Measurements from ENCODE around the gene EEF1G. TPM values are rescaled to one million over a fixed set of nuclear protein-coding genes. Genes with fewer than 3 reads are reported as not detected.
A peak's percentile ranks its signal among the peaks of the same experiment; 100 is the strongest.
"Not testable (repeated sequence)": the region's sequence is repeated elsewhere in the genome, so short reads cannot be mapped to it uniquely, and the experiment has no call there.

Gene EEF1G
- total RNA-seq, 2 experiments from 2014 or later = 1,058 to 1,098 TPM

DNA sequence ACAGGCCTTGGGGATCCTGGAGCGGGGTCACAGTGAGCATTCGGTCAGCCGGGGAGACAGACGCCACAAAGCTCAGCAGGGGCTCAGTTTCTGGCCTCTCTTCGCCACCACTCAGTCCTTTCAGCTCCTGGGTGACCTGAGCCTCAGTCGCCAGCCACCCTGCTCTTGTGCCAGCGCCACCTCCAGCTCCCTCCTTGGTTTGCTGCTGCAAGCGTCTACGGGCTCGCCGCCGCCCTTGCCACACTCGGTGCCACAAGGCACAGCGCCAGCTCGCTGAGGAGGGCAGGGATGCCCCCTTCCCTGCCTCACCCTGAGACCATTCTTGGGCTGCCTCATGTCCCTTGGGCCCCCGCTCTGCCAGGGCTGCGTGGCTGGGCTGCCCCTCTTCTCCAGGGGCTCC is 1.5 kb upstream of the EEF1G start:
- ATAC-seq (no peak), DNase-seq (no peak)
- peak overlapping the region; percentile 99 for H3K4me3 Mint-ChIP-seq
- no peaks in the 10 kb centered on the region for H3K27me3 Mint-ChIP-seq (ENCODE audit: low read depth)
- peaks cover 66% of the 10 kb centered on the region for H3K36me3 Mint-ChIP-seq (ENCODE audit: low read depth)
- H3K27ac Mint-ChIP-seq = peak overlapping the region; percentile 97
- CTCF ChIA-PET = interaction anchor here (2.9 to 6.5 kb wide), 3 partner anchors 17 to 151 kb away, joined by 26 to 49 read pairs (median 36); partner anchors contain the start of gene TUT1
- H3K4me1 Mint-ChIP-seq (ENCODE audit: low read depth) = peaks cover 46% of the 10 kb centered on the region
- POLR2A ChIA-PET = interaction anchor here (0.6 to 3.9 kb wide), 12 partner anchors 10 to 279 kb away, joined by 3 to 58 read pairs (median 6); partner anchors contain the start of genes BSCL2, C11orf98, CSKMT and MTA2
- H3K9me3 Mint-ChIP-seq (ENCODE audit: insufficient read depth) = no peaks in the 10 kb centered on the region

GRCh38 chr11:62574363-62575071 is 826 bp upstream of the EEF1G start:
- Mint-ChIP-seq H3K27me3 (ENCODE audit: low read depth) (no peaks in the 10 kb centered on the region), H3K36me3 (ENCODE audit: low read depth) (peaks cover 72% of the 10 kb centered on the region), H3K9me3 (ENCODE audit: insufficient read depth) (no peaks in the 10 kb centered on the region), H3K27ac (peak overlapping the region; percentile 97), H3K4me1 (ENCODE audit: low read depth) (peaks cover 51% of the 10 kb centered on the region), H3K4me3 (peak overlapping the region; percentile 99)
- peak; percentile 18 for ATAC-seq
- ChIA-PET CTCF (interaction anchor here (0.7 to 6.5 kb wide), 12 partner anchors 9 to 193 kb away, joined by 3 to 49 read pairs (median 6); partner anchors contain the start of gene TUT1), POLR2A (interaction anchor here (0.6 to 3.9 kb wide), 31 partner anchors 8 to 295 kb away, joined by 3 to 58 read pairs (median 4); partner anchors contain the start of genes B3GAT3, BSCL2, C11orf98 and CSKMT)
- no peak for DNase-seq

DNA sequence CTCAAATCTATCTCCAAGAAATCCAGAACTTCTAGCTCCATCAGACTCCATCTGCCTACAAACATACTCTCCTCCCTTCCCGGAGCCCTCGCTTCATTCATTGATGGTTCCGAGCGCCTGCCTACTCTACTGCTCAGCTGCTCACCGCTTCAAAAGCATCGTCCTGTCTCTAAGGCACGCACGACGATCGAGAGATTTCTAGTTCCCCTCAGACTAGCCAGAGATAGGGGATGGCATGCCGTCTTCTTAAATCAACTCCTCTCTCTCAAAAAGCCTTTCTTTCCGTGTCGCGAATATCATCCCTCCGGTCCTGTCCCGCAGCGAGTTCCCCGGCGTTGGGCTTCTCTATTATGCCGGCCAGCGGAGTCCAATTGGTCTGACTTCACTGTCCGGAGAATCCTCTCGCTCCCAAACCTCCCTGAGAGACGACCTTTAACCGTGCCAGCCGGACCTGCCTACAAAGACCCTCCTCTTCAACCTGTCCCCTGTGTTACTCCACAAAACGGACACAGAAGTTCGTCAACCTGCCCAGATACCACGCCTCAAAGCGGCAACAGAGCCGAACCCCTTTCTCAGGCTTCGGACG is 592 bp downstream of the EEF1G start:
- no peak for ATAC-seq
- Mint-ChIP-seq H3K4me1 (ENCODE audit: low read depth) (peaks cover 55% of the 10 kb centered on the region), H3K27ac (peak overlapping the region; percentile 97)

DNA sequence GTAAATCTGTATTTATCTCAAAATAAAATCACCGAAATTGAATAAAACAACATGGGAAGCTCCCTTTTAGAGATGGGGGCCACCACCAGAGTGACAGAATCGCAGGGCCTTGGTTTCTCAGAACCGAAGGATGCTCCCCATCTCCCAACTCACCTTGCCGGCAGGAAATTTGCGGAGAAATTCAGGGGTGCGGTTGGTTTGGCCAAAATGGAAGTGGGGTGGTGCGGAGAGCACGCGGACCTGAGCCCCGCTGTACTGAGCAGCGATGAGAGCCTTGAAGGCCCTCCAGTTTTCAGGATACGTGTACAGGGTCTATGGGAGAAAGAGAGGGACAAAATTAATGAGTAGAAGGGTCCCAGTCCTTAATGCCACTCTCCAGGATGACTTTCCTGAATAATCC is 1.3 kb downstream of the EEF1G start:
- Mint-ChIP-seq H3K4me3 (peak overlapping the region; percentile 99), H3K9me3 (ENCODE audit: insufficient read depth) (no peaks in the 10 kb centered on the region), H3K27me3 (ENCODE audit: low read depth) (no peaks in the 10 kb centered on the region), H3K36me3 (ENCODE audit: low read depth) (peaks cover 71% of the 10 kb centered on the region), H3K27ac (peak overlapping the region; percentile 97), H3K4me1 (ENCODE audit: low read depth) (peaks cover 55% of the 10 kb centered on the region)
- DNase-seq = no peak
- no peak for ATAC-seq
- POLR2A ChIA-PET = interaction anchor here (0.7 to 3.9 kb wide), 6 partner anchors 15 to 283 kb away, joined by 3 to 58 read pairs (median 4); partner anchors contain the start of genes C11orf98, CSKMT and TUT1
- CTCF ChIA-PET = interaction anchor here (0.7 to 6.5 kb wide), 8 partner anchors 14 to 179 kb away, joined by 3 to 49 read pairs (median 22); partner anchors contain the start of gene TUT1

More for the DNA sequence above, 592 bp downstream of the EEF1G start:
- ChIA-PET POLR2A (interaction anchor here (0.6 to 3.9 kb wide), 21 partner anchors 12 to 283 kb away, joined by 3 to 58 read pairs (median 4); partner anchors contain the start of genes BSCL2, C11orf98, CSKMT and LBHD1), CTCF (interaction anchor here (0.7 to 6.5 kb wide), 16 partner anchors 8 to 180 kb away, joined by 3 to 49 read pairs (median 7); partner anchors contain the start of gene TUT1)
- peaks cover 71% of the 10 kb centered on the region for H3K36me3 Mint-ChIP-seq (ENCODE audit: low read depth)
- peak overlapping the region; percentile 99 for H3K4me3 Mint-ChIP-seq
- H3K27me3 Mint-ChIP-seq (ENCODE audit: low read depth) = no peaks in the 10 kb centered on the region
- no peaks in the 10 kb centered on the region for H3K9me3 Mint-ChIP-seq (ENCODE audit: insufficient read depth)
- peak; percentile 54 for DNase-seq

- POLR2A ChIA-PET = interaction anchor here (1.0 kb wide), 1 partner anchor 270 kb away, joined by 3 read pairs; no protein-coding TSS in a partner anchor
- not testable (repeated sequence) for ATAC-seq
Observed at GRCh38 chr11:62571493-62571892, 2.2 kb downstream of the EEF1G start.

DNA sequence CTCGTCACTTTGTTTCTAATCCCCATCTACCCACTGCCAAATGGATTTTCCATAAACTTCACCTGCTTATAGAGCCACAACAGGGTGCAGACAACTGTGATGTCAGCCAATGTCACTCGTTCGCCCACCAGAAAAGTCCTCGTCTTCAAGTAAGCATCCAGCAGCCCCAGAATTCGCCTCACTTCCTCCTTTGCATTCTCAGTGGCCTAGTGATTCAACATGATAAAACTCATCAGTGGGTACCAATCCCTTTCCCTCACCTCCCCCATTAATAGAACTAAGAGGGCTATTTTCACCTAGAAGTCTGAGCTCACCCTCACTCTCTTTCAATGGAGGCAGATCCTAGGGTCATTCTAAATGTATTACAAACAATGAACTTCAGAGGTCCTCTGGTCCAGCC is 2.8 kb downstream of the EEF1G start:
- H3K27me3 Mint-ChIP-seq (ENCODE audit: low read depth); DNase-seq; H3K4me3 Mint-ChIP-seq; H3K9me3 Mint-ChIP-seq (ENCODE audit: insufficient read depth); ATAC-seq: not testable (repeated sequence)
- Mint-ChIP-seq H3K27ac (peak overlapping the region; percentile 0), H3K4me1 (ENCODE audit: low read depth) (peaks cover 65% of the 10 kb centered on the region), H3K36me3 (ENCODE audit: low read depth) (peaks cover 78% of the 10 kb centered on the region)
- ChIA-PET CTCF (interaction anchor here (1.2 to 6.5 kb wide), 5 partner anchors 12 to 177 kb away, joined by 3 to 49 read pairs (median 35); no protein-coding TSS in a partner anchor), POLR2A (interaction anchor here (0.8 to 2.3 kb wide), 3 partner anchors 11 to 270 kb away, joined by 3 to 7 read pairs (median 4); no protein-coding TSS in a partner anchor)

More at GRCh38 chr11:62571493-62571892, 2.2 kb downstream of the EEF1G start:
- H3K27me3 Mint-ChIP-seq (ENCODE audit: low read depth); H3K9me3 Mint-ChIP-seq (ENCODE audit: insufficient read depth); DNase-seq: not testable (repeated sequence)
- Mint-ChIP-seq H3K4me3 (peak overlapping the region; percentile 99), H3K27ac (peak overlapping the region; percentile 60), H3K4me1 (ENCODE audit: low read depth) (peaks cover 61% of the 10 kb centered on the region), H3K36me3 (ENCODE audit: low read depth) (peaks cover 74% of the 10 kb centered on the region)
- CTCF ChIA-PET = interaction anchor here (1.2 to 6.5 kb wide), 4 partner anchors 13 to 177 kb away, joined by 4 to 49 read pairs (median 36); no protein-coding TSS in a partner anchor

DNA sequence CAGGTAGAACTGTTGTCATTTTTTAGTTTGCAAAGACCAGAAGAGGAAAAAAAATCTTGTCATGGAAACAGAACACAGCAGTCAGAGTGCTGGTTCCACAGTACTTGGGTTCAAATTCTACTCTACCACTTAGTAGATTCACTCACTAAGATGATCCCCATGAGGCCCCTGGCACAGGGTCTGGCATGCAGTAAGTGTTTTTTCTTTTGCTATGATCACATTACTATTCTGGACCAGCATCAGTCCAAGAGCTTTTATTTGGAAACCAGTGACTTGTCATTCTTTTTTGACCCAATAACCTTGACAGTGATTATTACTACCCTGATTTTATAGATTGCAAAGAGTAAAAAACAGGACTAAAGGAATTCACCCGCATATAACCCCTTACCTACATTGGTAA is 4.1 kb downstream of the EEF1G start:
- Mint-ChIP-seq H3K27me3 (ENCODE audit: low read depth) (no peaks in the 10 kb centered on the region), H3K27ac (no peak overlapping the region), H3K9me3 (ENCODE audit: insufficient read depth) (no peaks in the 10 kb centered on the region), H3K4me3 (no peak overlapping the region), H3K4me1 (ENCODE audit: low read depth) (peaks cover 56% of the 10 kb centered on the region), H3K36me3 (ENCODE audit: low read depth) (peaks cover 81% of the 10 kb centered on the region)
- ChIA-PET POLR2A (interaction anchor here (0.7 to 2.3 kb wide), 4 partner anchors 9 to 414 kb away, joined by 3 to 7 read pairs (median 4); partner anchors contain the start of gene TUT1), CTCF (interaction anchor here (1.0 to 6.5 kb wide), 6 partner anchors 10 to 144 kb away, joined by 3 to 49 read pairs (median 19); no protein-coding TSS in a partner anchor)
- ATAC-seq = no peak
- DNase-seq = no peak

DNA sequence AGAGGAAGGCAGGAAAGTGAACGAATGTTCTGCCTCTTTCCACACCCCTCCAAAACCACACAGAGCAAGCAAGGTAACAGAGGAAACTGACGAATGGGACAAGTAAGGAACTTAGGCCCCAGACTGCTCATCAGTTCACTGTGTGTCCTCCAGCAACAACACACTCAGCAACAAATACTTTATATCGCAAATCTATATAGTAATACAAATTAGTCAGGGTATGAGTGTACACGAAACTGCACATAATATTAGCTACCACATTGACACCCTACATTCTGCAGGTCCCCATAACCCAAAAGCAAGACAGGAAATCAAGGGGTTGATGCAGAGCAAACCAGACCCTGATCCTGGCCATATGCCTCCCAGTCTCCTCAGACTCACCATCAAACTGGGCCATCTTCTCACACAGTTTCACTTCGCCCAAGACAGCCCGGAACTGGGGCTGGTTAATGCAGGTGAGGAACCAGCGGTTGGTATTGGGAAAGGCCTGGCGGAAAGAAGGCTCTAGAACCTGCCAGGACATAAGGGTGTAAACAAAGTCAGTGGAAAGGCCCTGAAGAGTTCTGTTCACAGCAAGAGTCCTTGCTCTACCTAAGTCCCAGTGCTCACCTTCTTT is 6.6 kb downstream of the EEF1G start:
- H3K4me1 Mint-ChIP-seq (ENCODE audit: low read depth) = peaks cover 51% of the 10 kb centered on the region
- no peaks in the 10 kb centered on the region for H3K9me3 Mint-ChIP-seq (ENCODE audit: insufficient read depth)
- POLR2A ChIA-PET = interaction anchor here (0.6 to 1.3 kb wide), 4 partner anchors 10 to 165 kb away, joined by 3 to 4 read pairs (median 4); no protein-coding TSS in a partner anchor
- peak overlapping the region; percentile 32 for H3K27ac Mint-ChIP-seq
- peak; percentile 18 for ATAC-seq
- no peaks in the 10 kb centered on the region for H3K27me3 Mint-ChIP-seq (ENCODE audit: low read depth)
- no peak for DNase-seq
- peaks cover 72% of the 10 kb centered on the region for H3K36me3 Mint-ChIP-seq (ENCODE audit: low read depth)
- no peak overlapping the region for H3K4me3 Mint-ChIP-seq
- CTCF ChIA-PET = interaction anchor here (0.9 to 12.7 kb wide), 6 partner anchors 11 to 172 kb away, joined by 3 to 294 read pairs (median 11); no protein-coding TSS in a partner anchor

DNA sequence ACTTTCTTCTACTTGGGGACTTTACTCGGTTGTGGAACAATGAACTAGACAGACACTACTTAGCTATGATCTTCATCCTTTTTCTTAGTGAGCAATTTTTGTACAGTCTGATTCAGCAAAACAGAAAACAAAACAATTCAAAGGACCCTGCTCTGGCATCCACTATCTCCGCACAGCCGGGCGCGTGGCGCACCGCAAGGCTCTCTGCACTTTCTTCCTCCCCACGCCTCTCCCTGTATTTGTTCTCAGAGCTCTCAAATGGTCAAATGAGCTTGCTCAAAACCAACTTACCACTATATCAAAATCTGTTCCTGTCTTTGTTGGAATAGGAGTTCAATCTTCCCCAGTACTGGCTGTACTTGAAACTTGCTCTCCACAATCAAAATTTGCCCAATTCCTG is 7.4 kb downstream of the EEF1G start:
- Mint-ChIP-seq H3K4me3 (no peak overlapping the region), H3K27ac (peak overlapping the region; percentile 31), H3K36me3 (ENCODE audit: low read depth) (peaks cover 70% of the 10 kb centered on the region), H3K9me3 (ENCODE audit: insufficient read depth) (no peaks in the 10 kb centered on the region), H3K27me3 (ENCODE audit: low read depth) (no peaks in the 10 kb centered on the region), H3K4me1 (ENCODE audit: low read depth) (peaks cover 47% of the 10 kb centered on the region)
- ATAC-seq (no peak), DNase-seq (no peak)
- CTCF ChIA-PET = interaction anchor here (1.2 to 12.7 kb wide), 7 partner anchors 8 to 171 kb away, joined by 4 to 294 read pairs (median 11); partner anchors contain the start of genes EEF1G and TUT1
- POLR2A ChIA-PET = interaction anchor here (0.6 to 1.3 kb wide), 5 partner anchors 8 to 142 kb away, joined by 3 to 4 read pairs (median 3); no protein-coding TSS in a partner anchor

DNA sequence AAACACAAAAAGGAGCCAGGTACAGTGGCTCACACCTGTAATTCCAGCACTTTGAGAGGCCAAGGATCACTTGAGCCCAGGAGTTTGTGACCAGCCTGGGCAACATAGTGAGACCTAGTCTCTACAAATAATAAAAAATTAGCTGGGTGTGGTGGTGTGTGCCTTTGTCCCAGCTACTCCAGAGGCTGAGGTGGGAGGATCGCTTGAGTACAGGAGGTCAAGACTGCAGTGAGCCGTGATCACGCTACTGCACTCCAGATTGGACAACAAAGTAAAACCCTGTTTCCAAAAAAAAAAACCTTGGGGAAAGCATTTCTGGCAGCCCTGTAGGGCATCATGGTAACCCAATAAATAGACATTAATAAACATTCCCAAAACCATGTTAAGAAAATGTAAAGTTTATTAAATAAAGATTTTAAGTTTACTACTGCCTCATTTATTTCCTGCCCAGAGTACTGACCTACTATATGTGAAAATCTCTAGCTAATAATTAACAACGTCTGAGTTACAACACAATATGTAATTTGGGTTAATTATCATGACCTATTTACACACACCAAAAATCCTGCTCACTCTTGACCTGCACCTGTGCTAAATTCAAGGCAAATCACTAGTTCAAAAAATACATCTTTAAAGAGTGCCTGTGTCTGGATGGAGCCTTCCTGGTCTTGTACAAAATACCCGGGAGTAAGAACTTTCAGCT is 8.4 kb downstream of the EEF1G start:
- peak overlapping the region; percentile 14 for H3K27ac Mint-ChIP-seq
- POLR2A ChIA-PET = interaction anchor here (0.6 to 1.3 kb wide), 2 partner anchors 8 to 81 kb away, joined by 3 to 4 read pairs; no protein-coding TSS in a partner anchor
- CTCF ChIA-PET = interaction anchor here (0.7 to 12.7 kb wide), 9 partner anchors 8 to 340 kb away, joined by 3 to 294 read pairs (median 5); partner anchors contain the start of genes EEF1G and TUT1

More for the DNA sequence above, 8.4 kb downstream of the EEF1G start:
- DNase-seq (no peak), ATAC-seq (no peak)
- no peaks in the 10 kb centered on the region for H3K9me3 Mint-ChIP-seq (ENCODE audit: insufficient read depth)
- no peaks in the 10 kb centered on the region for H3K27me3 Mint-ChIP-seq (ENCODE audit: low read depth)
- no peak overlapping the region for H3K4me3 Mint-ChIP-seq
- H3K4me1 Mint-ChIP-seq (ENCODE audit: low read depth) = peaks cover 46% of the 10 kb centered on the region
- peaks cover 68% of the 10 kb centered on the region for H3K36me3 Mint-ChIP-seq (ENCODE audit: low read depth)
